Measurements from ENCODE around the gene HMX2.

HMX2 gene

GRCh38 chr10:123154092-123154710 lies 6.3 kb downstream of the HMX2 start, which contains the start of gene BUB3:
Gene BUB3 (plus strand): TSS chr10:123154402. CDS start chr10:123154918, 516 bp downstream.
- TF ChIP-seq CTCF (IDR thresholded peaks at IDR 0.05; ENCODE audit: control extremely low read depth, extremely low read depth, low read depth, missing control alignments) = no peak
- POLR2A ChIA-PET = interaction anchor here (0.6 to 1.3 kb wide), 6 partner anchors 9 to 372 kb away, joined by 3 to 4 read pairs (median 3); no protein-coding TSS in a partner anchor
- peak; percentile 97 for DNase-seq (ENCODE audit: extremely low spot score)
- CTCF ChIA-PET = interaction anchor here (0.8 to 7.5 kb wide), 10 partner anchors 8 to 404 kb away, joined by 3 to 49 read pairs (median 4); no protein-coding TSS in a partner anchor

GRCh38 chr10:123154711-123155505 lies 7.0 kb downstream of the HMX2 start:
- CTCF ChIA-PET = interaction anchor here (0.9 to 7.5 kb wide), 7 partner anchors 7 to 394 kb away, joined by 3 to 49 read pairs (median 5); no protein-coding TSS in a partner anchor
- POLR2A ChIA-PET = interaction anchor here (1.0 to 1.3 kb wide), 2 partner anchors 18 to 244 kb away, joined by 3 to 4 read pairs; no protein-coding TSS in a partner anchor
- peak; percentile 79 for DNase-seq (ENCODE audit: extremely low spot score)
- TF ChIP-seq CTCF (IDR thresholded peaks at IDR 0.05; ENCODE audit: control extremely low read depth, extremely low read depth, low read depth, missing control alignments) = no peak

- no peak for TF ChIP-seq CTCF (IDR thresholded peaks at IDR 0.05; ENCODE audit: control extremely low read depth, extremely low read depth, low read depth, missing control alignments)
- ChIA-PET CTCF (interaction anchor here (0.7 to 4.0 kb wide), 7 partner anchors 12 to 393 kb away, joined by 3 to 22 read pairs (median 5); no protein-coding TSS in a partner anchor), POLR2A (no interaction called here)
- no peak for DNase-seq (ENCODE audit: extremely low spot score)
Measured at GRCh38 chr10:123156078-123156477, 8.1 kb downstream of the HMX2 start.

DNA sequence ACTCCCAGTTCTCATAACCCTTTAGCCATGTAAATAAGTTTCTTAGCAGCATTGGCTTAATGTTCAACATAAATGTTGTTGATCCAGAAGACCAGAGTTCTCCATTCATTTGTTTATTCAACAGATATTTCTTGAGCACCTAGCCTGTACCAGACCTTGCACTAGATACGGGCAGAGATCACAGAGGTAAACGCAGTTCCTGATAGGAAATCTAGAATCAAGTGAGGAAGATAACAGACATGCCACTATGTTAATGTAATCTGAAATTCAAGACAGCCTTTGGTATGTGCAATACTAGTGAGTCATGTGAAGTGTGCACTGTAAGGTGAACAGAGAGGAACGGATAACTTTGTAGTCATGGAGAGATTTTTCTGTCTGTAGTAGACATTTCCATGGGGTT lies 9.3 kb downstream of the HMX2 start:
- TF ChIP-seq CTCF (IDR thresholded peaks at IDR 0.05; ENCODE audit: control extremely low read depth, extremely low read depth, low read depth, missing control alignments) = no peak
- DNase-seq (ENCODE audit: extremely low spot score) = no peak
- CTCF ChIA-PET = interaction anchor here (1.9 to 4.0 kb wide), 3 partner anchors 12 to 18 kb away, joined by 5 to 22 read pairs (median 6); no protein-coding TSS in a partner anchor
- POLR2A ChIA-PET = no interaction called here

DNA sequence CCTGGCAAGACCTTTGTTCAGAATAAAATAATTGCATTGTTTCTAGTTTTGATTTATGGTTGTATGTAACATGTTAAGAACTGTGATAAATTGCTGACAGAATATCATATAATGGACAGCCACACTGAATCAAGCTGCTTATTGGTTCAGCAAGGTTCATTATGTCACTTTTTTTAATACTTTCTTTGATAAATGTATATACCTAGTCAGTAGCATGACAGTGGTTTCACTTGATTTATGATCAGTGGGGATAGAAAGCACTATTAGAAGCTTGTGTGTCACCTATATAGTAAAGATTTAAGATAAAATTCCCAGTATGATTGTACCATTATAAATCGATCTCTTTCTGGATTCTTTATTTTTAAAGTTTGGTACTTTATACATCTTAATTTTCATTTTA lies 10.7 kb downstream of the HMX2 start:
- CTCF ChIA-PET = interaction anchor here (1.3 to 4.0 kb wide), 3 partner anchors 14 to 115 kb away, joined by 3 to 22 read pairs (median 6); no protein-coding TSS in a partner anchor
- POLR2A ChIA-PET = no interaction called here
- no peak for DNase-seq (ENCODE audit: extremely low spot score)
- TF ChIP-seq CTCF (IDR thresholded peaks at IDR 0.05; ENCODE audit: control extremely low read depth, extremely low read depth, low read depth, missing control alignments) = no peak

GRCh38 chr10:123160311-123160980 lies 12.5 kb downstream of the HMX2 start:
- TF ChIP-seq CTCF (IDR thresholded peaks at IDR 0.05; ENCODE audit: control extremely low read depth, extremely low read depth, low read depth, missing control alignments) = no peak
- ChIA-PET POLR2A (no interaction called here), CTCF (interaction anchor here (1.1 kb wide), 1 partner anchor 19 kb away, joined by 4 read pairs; no protein-coding TSS in a partner anchor)

More at GRCh38 chr10:123160311-123160980, 12.5 kb downstream of the HMX2 start:
- no peak for DNase-seq (ENCODE audit: extremely low spot score)
